NB4 (cell line): Measurements from ENCODE around the gene KCNRG.
"Not testable (repeated sequence)": the region's sequence is repeated elsewhere in the genome, so short reads cannot be mapped to it uniquely, and the experiment has no call there.

Experiments
- DNase-seq: peaks from one replicate; pipeline ENCODE4 v3.0.0; 2010; ENCODE audit warnings: low read depth
- H3K4me3 ChIP-seq: one replicate; pipeline ENCODE4 v1.5.1; 2011; ENCODE audit warnings: mild to moderate bottlenecking, low read depth, low read length, moderate library complexity
- CTCF ChIP-seq: IDR thresholded peaks from one replicate; pipeline ENCODE4 v1.5.1; 2012; ENCODE audit warnings: low read depth, low read length
- MAX ChIP-seq: IDR thresholded peaks from 2 replicates; pipeline ENCODE4 v1.6.1; 2011; ENCODE audit warnings: low read depth, low read length
- MYC ChIP-seq: IDR thresholded peaks from 2 replicates; pipeline ENCODE4 v1.6.1; 2011; ENCODE audit warnings: low read depth, low read length
- POLR2A ChIP-seq: IDR thresholded peaks from 2 replicates; pipeline ENCODE4 v1.6.1; 2011; ENCODE audit warnings: mild to moderate bottlenecking; ENCODE audit not compliant: insufficient read length; ENCODE audit errors: extremely low read depth

Gene KCNRG

GRCh38 chr13:49977992-49978391 is 37.3 kb upstream of the KCNRG start:
- no peak overlapping the region for H3K4me3 ChIP-seq
- peak; percentile 71 for DNase-seq
- TF ChIP-seq POLR2A (no peak), MAX (peak; percentile 58), CTCF (no peak), MYC (peak; percentile 35; the same call in 1 of the 2 replicates)

GRCh38 chr13:49980266-49980665 is 35.0 kb upstream of the KCNRG start:
- TF ChIP-seq MAX (peak; percentile 27; the same call in 1 of the 2 replicates), MYC (no peak)
- H3K4me3 ChIP-seq = no peak overlapping the region
- DNase-seq = peak; percentile 39

- DNase-seq = no peak
- no peak for TF ChIP-seq MYC
- TF ChIP-seq POLR2A = no peak
- no peak for TF ChIP-seq CTCF
- no peak for TF ChIP-seq MAX
- no peak overlapping the region for H3K4me3 ChIP-seq
These were observed 30.1 kb upstream of the KCNRG start for GRCh38 chr13:49985129-49985528.

GRCh38 chr13:49986471-49986870 is 28.8 kb upstream of the KCNRG start:
- no peak for DNase-seq
- H3K4me3 ChIP-seq = no peak overlapping the region
- TF ChIP-seq CTCF (no peak), POLR2A (no peak), MYC (no peak), MAX (no peak)

GRCh38 chr13:49990612-49991011 is 24.6 kb upstream of the KCNRG start:
- DNase-seq, H3K4me3 ChIP-seq: not testable (repeated sequence)

- no peak for TF ChIP-seq POLR2A
- no peak overlapping the region for H3K4me3 ChIP-seq
- DNase-seq = no peak
These were observed 22.1 kb upstream of the KCNRG start for GRCh38 chr13:49993111-49993510.

GRCh38 chr13:49993666-49994065 is 21.6 kb upstream of the KCNRG start:
- no peak overlapping the region for H3K4me3 ChIP-seq
- no peak for TF ChIP-seq CTCF
- TF ChIP-seq POLR2A = no peak
- TF ChIP-seq MAX = no peak
- TF ChIP-seq MYC = no peak
- no peak for DNase-seq

GRCh38 chr13:49995625-49996101 is 19.6 kb upstream of the KCNRG start:
- H3K4me3 ChIP-seq = peak overlapping the region; percentile 78
- peak; percentile 84 for DNase-seq
- TF ChIP-seq POLR2A (no peak), MAX (0 out of 2 replicates have a peak, but pooled peaks have one; percentile 40), MYC (peak; percentile 56; the same call in 1 of the 2 replicates), CTCF (no peak)
